Mesenchymal stem cell (in vitro differentiated cells and primary cell): Measurements from ENCODE around the gene TFPI2.
"Not testable (repeated sequence)": the region's sequence is repeated elsewhere in the genome, so short reads cannot be mapped to it uniquely, and the experiment has no call there.

Experiments
- DNase-seq: peaks from one replicate; pipeline ENCODE4 v3.0.0-alpha.2; 2013
- H2AFZ ChIP-seq: one replicate; pipeline ENCODE4 v1.6.1; 2013; ENCODE audit warnings: low read depth, mild to moderate bottlenecking, control low read depth, inconsistent platforms, low read length, moderate library complexity
- H2AK5ac ChIP-seq: 2 replicates; pipeline ENCODE4 v1.6.1; 2013; ENCODE audit warnings: low read length, moderate library complexity, mild to moderate bottlenecking, inconsistent platforms; ENCODE audit not compliant: severe bottlenecking
- H2BK120ac ChIP-seq: one replicate; pipeline ENCODE4 v1.6.1; 2013; ENCODE audit warnings: low read depth, mild to moderate bottlenecking, inconsistent platforms, low read length, moderate library complexity
- H2BK12ac ChIP-seq, 2 experiments: one replicate each; pipeline ENCODE4 v1.6.1; 2013; ENCODE audit warnings: inconsistent platforms in 2 of 2, low read length in 2 of 2, mild to moderate bottlenecking in 2 of 2, moderate library complexity in 2 of 2, control low read depth in 1 of 2
- H2BK15ac ChIP-seq: one replicate; pipeline ENCODE4 v1.6.1; 2013; ENCODE audit warnings: mild to moderate bottlenecking, low read depth, inconsistent platforms; ENCODE audit not compliant: poor library complexity, severe bottlenecking
- H2BK5ac ChIP-seq: 2 replicates; pipeline ENCODE4 v1.6.1; 2013; ENCODE audit warnings: low read depth, mild to moderate bottlenecking, low read length, control low read depth, inconsistent platforms; ENCODE audit not compliant: poor library complexity, severe bottlenecking
- H3K14ac ChIP-seq, 2 experiments: one replicate each; pipeline ENCODE4 v1.6.1; 2013; ENCODE audit warnings: inconsistent platforms in 2 of 2, low read length in 2 of 2, control low read depth in 1 of 2, mild to moderate bottlenecking in 1 of 2, moderate library complexity in 1 of 2
- H3K18ac ChIP-seq, 2 experiments: one replicate each; pipeline ENCODE4 v1.6.1; 2013; ENCODE audit warnings: inconsistent platforms in 2 of 2, low read length in 2 of 2, control low read depth in 1 of 2, low read depth in 1 of 2, mild to moderate bottlenecking in 1 of 2
- H3K23ac ChIP-seq, 2 experiments: one replicate each; pipeline ENCODE4 v1.6.1; 2013; ENCODE audit warnings: inconsistent platforms in 2 of 2, low read length in 2 of 2, mild to moderate bottlenecking in 2 of 2, moderate library complexity in 2 of 2, control low read depth in 1 of 2
- H3K27ac ChIP-seq: 2 replicates; pipeline ENCODE4 v1.5.1; 2013; ENCODE audit warnings: mild to moderate bottlenecking, moderate library complexity, low read length, control low read depth, inconsistent platforms; ENCODE audit not compliant: poor library complexity, severe bottlenecking
- H3K27me3 ChIP-seq, 2 experiments: 2 replicates each; pipeline versions ENCODE4 v1.6.1 to v1.7.0; 2013; ENCODE audit warnings: low read length in 2 of 2, mild to moderate bottlenecking in 2 of 2, moderate library complexity in 2 of 2, control low read depth in 1 of 2, inconsistent platforms in 1 of 2; ENCODE audit not compliant: control insufficient read depth in 1 of 2, insufficient read depth in 1 of 2
- H3K36me3 ChIP-seq, 2 experiments: 2 replicates each; pipeline versions ENCODE4 v1.6.1 to v1.7.0; 2013; ENCODE audit warnings: low read length in 2 of 2, control low read depth in 1 of 2, inconsistent platforms in 1 of 2, low read depth in 1 of 2, mild to moderate bottlenecking in 1 of 2; ENCODE audit not compliant: insufficient read depth in 2 of 2, control insufficient read depth in 1 of 2
- H3K4ac ChIP-seq, 2 experiments: one replicate each; pipeline ENCODE4 v1.6.1; 2013; ENCODE audit warnings: inconsistent platforms in 2 of 2, low read length in 2 of 2, mild to moderate bottlenecking in 2 of 2, moderate library complexity in 2 of 2, control low read depth in 1 of 2, low read depth in 1 of 2
- H3K4me1 ChIP-seq: 2 replicates; pipeline ENCODE4 v1.6.1; 2013; ENCODE audit warnings: low read depth, low read length, control low read depth; ENCODE audit not compliant: control insufficient read depth, insufficient read depth
- H3K4me2 ChIP-seq: 2 replicates; pipeline ENCODE4 v1.6.1; 2013; ENCODE audit warnings: low read length, mild to moderate bottlenecking, inconsistent platforms; ENCODE audit not compliant: poor library complexity, severe bottlenecking
- H3K4me3 ChIP-seq, 2 experiments: 2 replicates each; pipeline versions ENCODE4 v1.5.1 to v1.7.0; 2013; ENCODE audit warnings: low read length in 2 of 2, mild to moderate bottlenecking in 2 of 2, control low read depth in 1 of 2, low read depth in 1 of 2; ENCODE audit not compliant: insufficient read depth in 1 of 2
- H3K79me1 ChIP-seq: replicated peaks from 2 replicates; pipeline ENCODE4 v1.6.1; 2013; ENCODE audit warnings: mild to moderate bottlenecking, control low read depth, low read length, inconsistent platforms; ENCODE audit not compliant: poor library complexity, severe bottlenecking
- H3K9ac ChIP-seq: 2 replicates; pipeline ENCODE4 v1.7.0; 2013; ENCODE audit warnings: mild to moderate bottlenecking, low read length, moderate library complexity
- H3K9me3 ChIP-seq: 2 replicates; pipeline ENCODE4 v1.7.0; 2013; ENCODE audit warnings: mild to moderate bottlenecking, low read length; ENCODE audit not compliant: control insufficient read depth
- H4K8ac ChIP-seq: one replicate; pipeline ENCODE4 v1.6.1; 2013; ENCODE audit warnings: inconsistent platforms, mild to moderate bottlenecking, low read length, moderate library complexity
- H4K91ac ChIP-seq: one replicate; pipeline ENCODE4 v1.6.1; 2013; ENCODE audit warnings: mild to moderate bottlenecking, low read length, inconsistent platforms
- WGBS: methylation state at CpG from one replicate; pipeline ENCODE4 v1.1.7; 2013; ENCODE audit warnings: mixed read lengths; 5-methylcytosine and 5-hydroxymethylcytosine counted together

Gene TFPI2

DNA sequence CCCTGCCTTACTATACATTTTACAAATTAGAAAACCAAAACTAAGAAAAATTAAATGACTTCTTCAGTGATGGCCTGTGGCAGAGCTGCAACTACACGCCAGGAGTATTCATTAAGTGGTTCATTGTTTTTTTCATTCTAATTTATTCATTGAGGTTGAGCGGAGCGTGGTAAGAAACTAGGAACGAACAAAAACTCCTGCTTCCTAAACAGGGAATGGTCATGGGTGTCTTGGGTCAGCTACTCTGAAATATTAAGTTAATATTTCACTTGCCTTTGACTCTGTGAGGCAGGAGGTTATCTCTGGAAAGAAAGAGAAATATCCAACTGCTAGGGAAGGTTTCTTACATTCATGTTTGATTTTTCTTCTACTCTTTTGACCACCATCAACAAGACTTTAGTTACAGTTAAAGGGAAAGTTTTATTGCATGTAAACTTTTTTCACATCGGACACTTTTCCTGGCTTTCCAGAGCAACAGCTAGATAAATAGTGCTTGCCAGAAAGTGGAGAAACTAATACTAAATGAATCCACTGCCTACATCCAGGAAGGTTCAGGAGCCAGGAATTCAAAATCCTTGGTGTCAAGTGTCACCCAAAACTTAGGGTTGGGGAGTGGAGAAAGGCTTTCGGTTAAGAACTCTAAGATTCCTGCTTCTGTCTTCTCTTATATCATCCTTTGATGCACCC, 30.1 kb upstream of the TFPI2 start:
- H3K9ac ChIP-seq, result peak overlapping the region; percentile 99
- H2AK5ac ChIP-seq, result no peak overlapping the region
- no peak overlapping the region for H2BK5ac ChIP-seq
- WGBS, result 70% methylated on average over 6 of the region's 6 CpGs
- H2AFZ ChIP-seq, result no peak overlapping the region
- no peaks in the 10 kb centered on the region for H3K79me1 ChIP-seq
- H4K8ac ChIP-seq, result no peak overlapping the region
- peak overlapping the region in 1 of 2 experiments; percentile 95 for H3K4me3 ChIP-seq
- no peak overlapping the region for H3K4ac ChIP-seq
- peak; percentile 23 for DNase-seq
- H3K36me3 ChIP-seq, result no peaks in the 10 kb centered on the region
- peak overlapping the region; percentile 50 for H3K4me2 ChIP-seq
- no peaks in the 10 kb centered on the region for H3K27me3 ChIP-seq
- peak overlapping the region; percentile 85 for H2BK120ac ChIP-seq
- H3K9me3 ChIP-seq, result no peaks in the 10 kb centered on the region
- no peak overlapping the region for H2BK15ac ChIP-seq
- peak overlapping the region; percentile 97 for H3K27ac ChIP-seq
- H3K4me1 ChIP-seq, result peaks cover 1% of the 10 kb centered on the region
- H3K23ac ChIP-seq, result no peak overlapping the region
- no peak overlapping the region for H2BK12ac ChIP-seq
- no peak overlapping the region for H3K14ac ChIP-seq
- H4K91ac ChIP-seq, result no peak overlapping the region
- H3K18ac ChIP-seq, result peak overlapping the region in 1 of 2 experiments; percentile 33

DNA sequence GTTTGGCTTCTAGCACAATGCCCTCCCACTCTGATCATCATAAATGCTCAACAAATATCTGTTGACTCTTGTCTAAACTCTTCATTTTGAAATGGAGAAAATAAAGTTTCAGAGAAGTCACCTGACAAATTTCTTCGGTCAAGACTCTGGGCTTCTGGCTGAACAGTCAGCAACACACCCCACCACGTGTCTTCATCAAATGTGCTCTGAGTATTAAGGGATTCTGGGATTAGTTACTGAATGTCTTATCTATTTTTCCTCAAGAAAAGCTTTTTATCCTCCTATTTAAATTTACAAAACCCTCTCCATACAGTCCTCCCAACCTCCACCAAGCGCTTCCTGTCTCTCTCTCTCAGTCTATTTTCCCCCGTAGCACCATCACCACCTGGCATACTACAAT, 25.8 kb upstream of the TFPI2 start:
- not testable (repeated sequence) for H4K91ac ChIP-seq, H3K79me1 ChIP-seq, H2BK5ac ChIP-seq, H2BK120ac ChIP-seq, H3K23ac ChIP-seq, H2AK5ac ChIP-seq, H3K4me2 ChIP-seq, H4K8ac ChIP-seq, H2AFZ ChIP-seq, H3K4me3 ChIP-seq, H2BK15ac ChIP-seq, H3K9me3 ChIP-seq, H2BK12ac ChIP-seq, H3K18ac ChIP-seq, H3K27ac ChIP-seq, H3K36me3 ChIP-seq, DNase-seq, H3K4me1 ChIP-seq, H3K9ac ChIP-seq, H3K14ac ChIP-seq, H3K27me3 ChIP-seq, H3K4ac ChIP-seq
- 90% methylated on average over 2 of the region's 4 CpGs for WGBS

DNA sequence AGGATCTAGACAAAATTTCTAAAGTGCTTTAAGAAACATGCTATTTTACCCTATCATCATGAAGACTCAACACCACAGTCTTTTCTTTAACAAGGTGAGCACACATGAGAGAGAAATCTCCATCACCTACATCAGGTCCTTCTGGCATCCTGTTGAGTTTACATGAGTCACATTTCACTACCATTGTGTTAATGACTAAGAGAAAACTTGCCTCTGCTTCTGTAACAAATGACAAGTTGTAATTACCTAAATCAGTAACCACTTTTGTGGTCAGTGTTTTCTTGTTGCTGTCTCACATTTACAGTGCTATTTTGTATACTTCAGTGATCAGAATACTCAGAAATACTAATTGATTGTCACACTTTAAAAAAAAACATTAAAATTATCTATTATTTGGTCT, 25.3 kb upstream of the TFPI2 start:
- H2AFZ ChIP-seq, DNase-seq: not testable (repeated sequence)

DNA sequence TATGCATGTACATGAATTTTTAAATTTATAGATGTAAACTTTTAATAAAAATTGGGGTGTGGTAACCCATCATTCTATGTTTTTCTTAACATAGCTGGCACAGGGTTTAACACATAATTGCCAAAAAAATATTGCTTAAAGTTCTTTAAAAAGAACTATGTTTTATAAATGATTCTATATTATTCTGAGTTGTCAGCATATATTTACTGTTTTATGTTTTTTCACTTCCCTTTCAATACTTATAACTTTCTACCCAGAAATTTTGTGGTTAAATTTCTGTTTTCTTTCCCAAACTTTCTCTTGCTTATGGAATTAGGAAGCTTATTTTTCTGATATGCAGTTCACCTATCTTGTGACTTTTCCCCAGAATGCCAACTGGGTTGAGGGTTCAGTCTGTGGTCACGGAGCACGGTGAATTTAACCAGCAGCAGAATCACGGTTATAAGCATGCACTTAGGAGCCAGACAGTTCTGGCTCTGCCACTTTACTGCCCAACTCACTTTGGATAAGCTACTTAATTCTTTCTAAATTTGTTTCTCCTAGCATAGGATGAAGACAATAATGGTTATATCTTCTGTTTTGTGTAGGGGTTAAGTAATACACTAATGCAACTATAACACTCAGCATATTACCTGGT, 24.8 kb upstream of the TFPI2 start:
- not testable (repeated sequence) for H2AFZ ChIP-seq, H3K27ac ChIP-seq, H3K4me3 ChIP-seq, H3K23ac ChIP-seq, H4K91ac ChIP-seq, H3K9me3 ChIP-seq, H3K14ac ChIP-seq, H2BK15ac ChIP-seq, H2BK120ac ChIP-seq, H3K36me3 ChIP-seq, H3K27me3 ChIP-seq, H3K18ac ChIP-seq, H3K4me2 ChIP-seq, H4K8ac ChIP-seq, H3K4me1 ChIP-seq, H3K9ac ChIP-seq, H3K4ac ChIP-seq, H2AK5ac ChIP-seq, DNase-seq, H2BK12ac ChIP-seq, H3K79me1 ChIP-seq, H2BK5ac ChIP-seq
- no CpG with 5 or more reads among the region's 3 CpGs for WGBS

More for the DNA sequence above, 25.3 kb upstream of the TFPI2 start:
- H3K27me3 ChIP-seq, H2AK5ac ChIP-seq, H3K23ac ChIP-seq, H3K36me3 ChIP-seq, H3K9me3 ChIP-seq, H3K4me2 ChIP-seq, H2BK120ac ChIP-seq, H3K9ac ChIP-seq, H2BK15ac ChIP-seq, H3K27ac ChIP-seq, H3K4ac ChIP-seq, H2BK5ac ChIP-seq, H3K4me3 ChIP-seq, H3K4me1 ChIP-seq, H3K14ac ChIP-seq, H4K91ac ChIP-seq, H2BK12ac ChIP-seq, H3K18ac ChIP-seq, H4K8ac ChIP-seq, H3K79me1 ChIP-seq: not testable (repeated sequence)
